GM23248 (cell line): ENCODE results near the gene SOX18.

ENCODE experiments used
- EZH2 ChIP-seq: fragments of 200-600 bp; sonication (generic); IDR thresholded peaks from 2 replicates; pipeline ENCODE4 v1.6.1; 2018; ENCODE audit warnings: antibody characterized with exemption, mild to moderate bottlenecking; ENCODE audit not compliant: insufficient read depth, poor library complexity, severe bottlenecking
- EZH2phosphoT487 ChIP-seq: fragments of 200-600 bp; sonication (generic); IDR thresholded peaks from 2 replicates; pipeline ENCODE4 v1.6.1; 2018; ENCODE audit warnings: antibody characterized with exemption, moderate library complexity, mild to moderate bottlenecking, low read depth; ENCODE audit not compliant: insufficient read depth

- no peak for TF ChIP-seq EZH2
- TF ChIP-seq EZH2phosphoT487 = no peak
Measured at GRCh38 chr20:64090165-64090564, 40.7 kb upstream of the SOX18 start.
